ENCODE results near the gene LRRFIP1.

The LRRFIP1 gene

GRCh38 chr2:237639052-237639835, 11.9 kb downstream of the LRRFIP1 start:
- H3K4me3 ChIP-seq (ENCODE audit: low read depth, low read length): no peak overlapping the region

GRCh38 chr2:237639836-237640220, 12.4 kb downstream of the LRRFIP1 start:
- H3K4me3 ChIP-seq (ENCODE audit: low read depth, low read length): no peak overlapping the region

GRCh38 chr2:237640493-237640998, 13.2 kb downstream of the LRRFIP1 start:
- no peak overlapping the region for H3K4me3 ChIP-seq (ENCODE audit: low read depth, low read length)

- no peak overlapping the region for H3K4me3 ChIP-seq (ENCODE audit: low read depth, low read length)
These were observed 14.8 kb downstream of the LRRFIP1 start for GRCh38 chr2:237642038-237642734.

GRCh38 chr2:237643066-237643465, 15.7 kb downstream of the LRRFIP1 start:
- H3K4me3 ChIP-seq (ENCODE audit: low read depth, low read length): no peak overlapping the region

- H3K4me3 ChIP-seq (ENCODE audit: low read depth, low read length): no peak overlapping the region
These were observed 16.4 kb downstream of the LRRFIP1 start for GRCh38 chr2:237643582-237644380.

GRCh38 chr2:237644381-237644703, 17.0 kb downstream of the LRRFIP1 start:
- no peak overlapping the region for H3K4me3 ChIP-seq (ENCODE audit: low read depth, low read length)

GRCh38 chr2:237645261-237645660, 17.9 kb downstream of the LRRFIP1 start:
- H3K4me3 ChIP-seq (ENCODE audit: low read depth, low read length): no peak overlapping the region

GRCh38 chr2:237647176-237648015, 20.0 kb downstream of the LRRFIP1 start:
- no peak overlapping the region for H3K4me3 ChIP-seq (ENCODE audit: low read depth, low read length)

- H3K4me3 ChIP-seq (ENCODE audit: low read depth, low read length): no peak overlapping the region
These were observed 20.6 kb downstream of the LRRFIP1 start for GRCh38 chr2:237648016-237648381.

- H3K4me3 ChIP-seq (ENCODE audit: low read depth, low read length): no peak overlapping the region
These were observed 22.4 kb downstream of the LRRFIP1 start for GRCh38 chr2:237649541-237650454.

GRCh38 chr2:237650455-237650850, 23.1 kb downstream of the LRRFIP1 start:
- no peak overlapping the region for H3K4me3 ChIP-seq (ENCODE audit: low read depth, low read length)

GRCh38 chr2:237651761-237652160, 24.4 kb downstream of the LRRFIP1 start:
- no peak overlapping the region for H3K4me3 ChIP-seq (ENCODE audit: low read depth, low read length)

- no peak overlapping the region for H3K4me3 ChIP-seq (ENCODE audit: low read depth, low read length)
These were observed 24.8 kb downstream of the LRRFIP1 start for GRCh38 chr2:237652181-237652580.

GRCh38 chr2:237652854-237653253, 25.5 kb downstream of the LRRFIP1 start:
- H3K4me3 ChIP-seq (ENCODE audit: low read depth, low read length): no peak overlapping the region

- no peak overlapping the region for H3K4me3 ChIP-seq (ENCODE audit: low read depth, low read length)
These were observed 26.6 kb downstream of the LRRFIP1 start for GRCh38 chr2:237653776-237654558.

- no peak overlapping the region for H3K4me3 ChIP-seq (ENCODE audit: low read depth, low read length)
These were observed 29.7 kb downstream of the LRRFIP1 start for GRCh38 chr2:237657063-237657462.

GRCh38 chr2:237660381-237660900, 33.1 kb downstream of the LRRFIP1 start:
- no peak overlapping the region for H3K4me3 ChIP-seq (ENCODE audit: low read depth, low read length)

- no peak overlapping the region for H3K4me3 ChIP-seq (ENCODE audit: low read depth, low read length)
These were observed 33.9 kb downstream of the LRRFIP1 start for GRCh38 chr2:237661270-237661669.

Measured in iPS-11a (cell line).